Measurements from ENCODE around the gene PLEKHB2. TPM values are rescaled to one million over a fixed set of nuclear protein-coding genes. Genes with fewer than 3 reads are reported as not detected.

The PLEKHB2 gene
- total and polyA plus RNA-seq, 9 of the 15 experiments (the other 6 are each of a cell fraction or from before 2014, with no cell fraction given): 41.3 to 71.5 (median 50.2) TPM

DNA sequence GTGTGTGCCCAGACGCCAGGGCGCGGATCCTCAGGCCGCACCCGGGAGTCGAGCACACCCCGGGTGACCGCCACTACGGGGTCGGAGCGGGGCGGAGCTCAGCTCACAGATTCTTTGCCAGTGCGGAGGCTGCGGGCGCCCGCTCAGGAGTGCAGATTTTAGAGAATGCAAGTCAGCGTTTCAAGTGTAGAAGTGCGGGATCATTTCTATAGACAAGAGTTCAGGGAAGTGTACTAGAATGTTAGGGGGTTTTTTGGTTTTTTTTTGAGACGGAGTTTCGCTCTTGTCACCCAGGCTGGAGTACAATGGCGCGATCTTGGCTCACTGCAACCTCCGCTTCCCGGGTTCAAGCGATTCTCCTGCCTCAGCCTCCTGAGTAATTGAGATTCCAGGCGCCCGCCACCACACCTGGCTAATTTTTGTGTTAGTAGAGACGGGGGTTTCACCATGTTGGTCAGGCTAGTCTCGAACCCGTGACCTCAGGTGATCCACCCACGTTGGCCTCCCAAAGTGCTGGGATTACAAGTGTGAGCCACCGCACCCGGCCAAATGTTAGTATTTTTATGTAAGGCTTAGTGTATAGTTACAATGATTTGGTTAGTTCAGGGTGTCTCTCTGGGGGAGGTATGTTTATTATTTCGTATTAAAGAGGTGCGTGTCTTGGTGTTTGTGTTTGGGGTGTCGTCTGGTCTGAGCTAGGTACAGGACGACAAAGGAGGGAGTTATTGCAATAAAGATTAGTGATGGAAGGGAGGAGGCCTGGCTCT, 11.3 kb upstream of the PLEKHB2 start:
- ChIA-PET CTCF (ENCODE audit: low intra/inter-chr PET ratio) (interaction anchor here (0.5 kb wide), 1 partner anchor 11 kb away, joined by 3 read pairs; the partner anchor contains the start of gene PLEKHB2), POLR2A (interaction anchor here (0.6 to 4.2 kb wide), 9 partner anchors 10 to 47 kb away, joined by 3 to 35 read pairs (median 5); partner anchors contain the start of gene PLEKHB2)
- intact Hi-C loops (cut with micrococcal nuclease) (no loop called here), in situ Hi-C loops (cut with MboI) (no loop called here)
- H4K20me1 ChIP-seq (replicated peaks; ENCODE audit: control insufficient read depth, insufficient read depth, low read length): 0 out of 2 replicates have a peak, but pooled peaks cover 3% of the 10 kb centered on the region
- H3K4me2 ChIP-seq (ENCODE audit: insufficient read depth, low read length): peak overlapping the region; percentile 93
- peak in 1 of 4 experiments; percentile 27 for DNase-seq (ENCODE audit: extremely low read depth in 1 of 4, low spot score in 3 of 4)
- ATAC-seq: peak; percentile 84
- TSS peak; percentile 98 for BruUV-seq (replicated peaks)
- peak overlapping the region; percentile 92 to 99 for H3K9ac ChIP-seq (ENCODE audit: insufficient read depth in 1 of 2, low read depth in 2 of 2, low read length in 2 of 2)
- peak; percentile 58 for FAIRE-seq
- H3K4me1 ChIP-seq (replicated peaks in 1 of 2; ENCODE audit: control insufficient read depth in 2 of 2, insufficient read depth in 2 of 2, low read length in 2 of 2): peaks cover 6 to 10% of the 10 kb centered on the region in 2 experiments; a peak in 3 of 5 replicates
- peaks cover 43% of the 10 kb centered on the region for H3K79me2 ChIP-seq (ENCODE audit: control insufficient read depth, insufficient read depth, low read length)
- H3K4me3 ChIP-seq: peak overlapping the region; percentile 94
- peak overlapping the region; percentile 80 for H2AFZ ChIP-seq (ENCODE audit: low read depth, low read length)
- 0 out of 2 replicates have a peak, but pooled peaks cover 2% of the 10 kb centered on the region for H3K9me3 ChIP-seq (replicated peaks; ENCODE audit: control insufficient read depth, insufficient read depth, low read depth, low read length)
- H3K9me1 ChIP-seq (ENCODE audit: control insufficient read depth, insufficient read depth, low read length): no peaks in the 10 kb centered on the region
- peaks cover 21% of the 10 kb centered on the region for H3K36me3 ChIP-seq (ENCODE audit: control insufficient read depth, insufficient read depth, low read length)
- peak overlapping the region; percentile 99 for H3K27ac ChIP-seq (ENCODE audit: extremely low read depth, low read depth, low read length)
- 3% methylated on average over 29 of the region's 37 CpGs for WGBS (ENCODE audit: insufficient coverage, low coverage, missing lambda C conversion rate)
- no peaks in the 10 kb centered on the region for H3K27me3 ChIP-seq (ENCODE audit: control insufficient read depth in 2 of 2, insufficient read depth in 2 of 2, low read length in 2 of 2)
- TF ChIP-seq BCOR (IDR thresholded peaks at IDR 0.05) (peak; percentile 73), EHMT2 (IDR thresholded peaks at IDR 0.05) (peak; percentile 31; the same call in 1 of the 2 replicates), ZNF175 (CRISPR knock-in tag; IDR thresholded peaks at IDR 0.05; ENCODE audit: low read depth) (peak; percentile 67; the same call in 1 of the 2 replicates), RBM17 (IDR thresholded peaks at IDR 0.05; ENCODE audit: borderline replicate concordance, low read depth, low read length) (no peak), BRF1 (IDR thresholded peaks at IDR 0.05; ENCODE audit: borderline replicate concordance, extremely low read depth, insufficient read length) (no peak), BHLHE40 (IDR thresholded peaks at IDR 0.05; ENCODE audit: low read length) (no peak), TRIM24 (IDR thresholded peaks at IDR 0.05) (no peak), TCF3 (CRISPR knock-in tag; IDR thresholded peaks at IDR 0.05) (no peak), TAF9B (IDR thresholded peaks at IDR 0.05; ENCODE audit: partially characterized antibody) (peak; percentile 8), ZNF12 (CRISPR knock-in tag; IDR thresholded peaks at IDR 0.05) (0 out of 2 replicates have a peak, but pooled peaks have one; percentile 21), SUPT5H (IDR thresholded peaks at IDR 0.05) (peak; percentile 63), EP300 (IDR thresholded peaks at IDR 0.05; ENCODE audit: low read length) (no peak), MIER1 (IDR thresholded peaks at IDR 0.05; ENCODE audit: low read depth) (peak; percentile 64; the same call in 1 of the 2 replicates), SMAD1 (IDR thresholded peaks at IDR 0.05; ENCODE audit: low read depth, low read length, partially characterized antibody) (no peak), ZEB2 (IDR thresholded peaks at IDR 0.05) (0 out of 2 replicates have a peak, but pooled peaks have one; percentile 19), CXXC5 (CRISPR knock-in tag; IDR thresholded peaks at IDR 0.05) (no peak), JUNB (CRISPR knock-in tag; conservative IDR thresholded peaks at IDR 0.05) (no peak), ZNF764 (CRISPR knock-in tag; IDR thresholded peaks at IDR 0.05; ENCODE audit: low read depth) (0 out of 2 replicates have a peak, but pooled peaks have one; percentile 10)
- TF ChIP-seq, protein P1, sequence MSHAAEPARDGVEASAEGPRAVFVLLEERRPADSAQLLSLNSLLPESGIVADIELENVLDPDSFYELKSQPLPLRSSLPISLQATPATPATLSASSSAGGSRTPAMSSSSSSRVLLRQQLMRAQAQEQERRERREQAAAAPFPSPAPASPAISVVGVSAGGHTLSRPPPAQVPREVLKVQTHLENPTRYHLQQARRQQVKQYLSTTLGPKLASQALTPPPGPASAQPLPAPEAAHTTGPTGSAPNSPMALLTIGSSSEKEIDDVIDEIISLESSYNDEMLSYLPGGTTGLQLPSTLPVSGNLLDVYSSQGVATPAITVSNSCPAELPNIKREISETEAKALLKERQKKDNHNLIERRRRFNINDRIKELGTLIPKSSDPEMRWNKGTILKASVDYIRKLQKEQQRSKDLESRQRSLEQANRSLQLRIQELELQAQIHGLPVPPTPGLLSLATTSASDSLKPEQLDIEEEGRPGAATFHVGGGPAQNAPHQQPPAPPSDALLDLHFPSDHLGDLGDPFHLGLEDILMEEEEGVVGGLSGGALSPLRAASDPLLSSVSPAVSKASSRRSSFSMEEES (CRISPR knock-in tag; IDR thresholded peaks at IDR 0.05): peak; percentile 26; the same call in 1 of the 2 replicates
- TF ChIP-seq, protein P2, sequence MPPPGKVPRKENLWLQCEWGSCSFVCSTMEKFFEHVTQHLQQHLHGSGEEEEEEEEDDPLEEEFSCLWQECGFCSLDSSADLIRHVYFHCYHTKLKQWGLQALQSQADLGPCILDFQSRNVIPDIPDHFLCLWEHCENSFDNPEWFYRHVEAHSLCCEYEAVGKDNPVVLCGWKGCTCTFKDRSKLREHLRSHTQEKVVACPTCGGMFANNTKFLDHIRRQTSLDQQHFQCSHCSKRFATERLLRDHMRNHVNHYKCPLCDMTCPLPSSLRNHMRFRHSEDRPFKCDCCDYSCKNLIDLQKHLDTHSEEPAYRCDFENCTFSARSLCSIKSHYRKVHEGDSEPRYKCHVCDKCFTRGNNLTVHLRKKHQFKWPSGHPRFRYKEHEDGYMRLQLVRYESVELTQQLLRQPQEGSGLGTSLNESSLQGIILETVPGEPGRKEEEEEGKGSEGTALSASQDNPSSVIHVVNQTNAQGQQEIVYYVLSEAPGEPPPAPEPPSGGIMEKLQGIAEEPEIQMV (tag; conservative IDR thresholded peaks at IDR 0.05; ENCODE audit: low read depth): no peak
